HEK293 (cell line): ENCODE data around the gene XNDC1N.
A peak's percentile ranks its signal among the peaks of the same experiment; 100 is the strongest.

Source experiments
- SCRT2 ChIP-seq: fragments of 450-650 bp; formaldehyde crosslinking; IDR thresholded peaks from 2 replicates; pipeline ENCODE4 v1.5.1; 2016; ENCODE audit warnings: missing biosample characterization, missing genetic modification characterization
- SP7 ChIP-seq: fragments of 450-650 bp; formaldehyde crosslinking; IDR thresholded peaks from 2 replicates; pipeline ENCODE4 v1.5.1; 2016; ENCODE audit warnings: missing biosample characterization, missing genetic modification characterization
- ZBTB48 ChIP-seq: fragments of 450-650 bp; formaldehyde crosslinking; IDR thresholded peaks from 2 replicates; pipeline ENCODE4 v1.5.1; 2016; ENCODE audit warnings: missing biosample characterization, missing genetic modification characterization
- ZNF76 ChIP-seq: fragments of 450-650 bp; formaldehyde crosslinking; IDR thresholded peaks from 2 replicates; pipeline ENCODE4; 2016; ENCODE audit warnings: low read depth, missing biosample characterization, missing genetic modification characterization, borderline replicate concordance
- ZSCAN23 ChIP-seq: fragments of 450-650 bp; formaldehyde crosslinking; IDR thresholded peaks from 2 replicates; pipeline ENCODE4 v1.5.1; 2016; ENCODE audit warnings: missing biosample characterization, missing genetic modification characterization
- TF ChIP-seq, protein P1 (sequence below): fragments of 450-650 bp; formaldehyde crosslinking; IDR thresholded peaks from 2 replicates; pipeline ENCODE4 v1.5.1; 2016; ENCODE audit warnings: missing biosample characterization, missing genetic modification characterization, borderline replicate concordance
- TF ChIP-seq, protein P2 (sequence below): fragments of 450-650 bp; formaldehyde crosslinking; optimal IDR thresholded peaks from 2 replicates; pipeline ENCODE3; 2016; ENCODE audit warnings: missing biosample characterization, mild to moderate bottlenecking, missing genetic modification characterization
- TF ChIP-seq, protein P3 (sequence below): fragments of 450-650 bp; formaldehyde crosslinking; IDR thresholded peaks from 2 replicates; pipeline ENCODE4 v1.5.1; 2017; ENCODE audit warnings: missing biosample characterization, missing genetic modification characterization
- TF ChIP-seq, protein P4 (sequence below): fragments of 450-650 bp; formaldehyde crosslinking; IDR thresholded peaks from 2 replicates; pipeline ENCODE4 v1.5.1; 2016; ENCODE audit warnings: missing biosample characterization, missing genetic modification characterization
- TF ChIP-seq, protein P5 (sequence below): fragments of 450-650 bp; formaldehyde crosslinking; IDR thresholded peaks from 2 replicates; pipeline ENCODE4 v1.5.1; 2017; ENCODE audit warnings: missing biosample characterization, missing genetic modification characterization

Gene XNDC1N

DNA sequence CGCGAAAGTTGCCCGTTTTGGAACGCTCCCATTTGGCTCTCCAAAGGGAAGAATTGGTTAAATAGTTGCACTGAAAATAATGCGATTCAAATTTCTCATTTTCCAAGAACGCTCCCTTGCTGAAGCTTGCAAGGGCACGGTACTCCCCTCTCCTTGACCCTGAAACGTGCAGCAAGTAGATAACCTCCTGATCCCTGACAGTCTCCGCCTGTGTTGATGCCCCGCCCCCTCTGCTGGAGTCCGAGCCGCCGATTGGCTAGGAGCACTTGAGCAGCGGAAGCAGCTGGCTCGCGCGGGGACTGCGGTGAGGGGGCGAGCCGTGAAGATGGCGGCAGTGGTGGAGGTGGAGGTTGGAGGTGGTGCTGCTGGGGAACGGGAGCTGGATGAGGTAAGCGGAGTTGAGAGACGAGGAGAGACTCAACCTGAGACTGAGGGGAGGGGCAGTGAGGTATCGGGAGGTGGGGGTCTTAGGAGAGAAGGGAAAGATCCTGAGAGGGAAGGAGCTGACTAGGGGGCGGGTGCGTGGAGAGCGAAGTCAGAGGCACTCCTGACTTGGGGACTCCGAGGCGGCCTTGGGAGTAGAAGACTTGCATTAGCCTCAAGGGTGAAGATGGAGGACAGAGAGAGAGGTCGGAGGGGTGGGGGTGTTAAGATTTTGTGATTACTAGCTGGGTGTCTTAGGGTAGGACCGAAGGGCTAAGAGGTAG, 496 bp upstream of the XNDC1N start, which contains the start of gene RNF121 (continued):
- TF ChIP-seq, protein P1, sequence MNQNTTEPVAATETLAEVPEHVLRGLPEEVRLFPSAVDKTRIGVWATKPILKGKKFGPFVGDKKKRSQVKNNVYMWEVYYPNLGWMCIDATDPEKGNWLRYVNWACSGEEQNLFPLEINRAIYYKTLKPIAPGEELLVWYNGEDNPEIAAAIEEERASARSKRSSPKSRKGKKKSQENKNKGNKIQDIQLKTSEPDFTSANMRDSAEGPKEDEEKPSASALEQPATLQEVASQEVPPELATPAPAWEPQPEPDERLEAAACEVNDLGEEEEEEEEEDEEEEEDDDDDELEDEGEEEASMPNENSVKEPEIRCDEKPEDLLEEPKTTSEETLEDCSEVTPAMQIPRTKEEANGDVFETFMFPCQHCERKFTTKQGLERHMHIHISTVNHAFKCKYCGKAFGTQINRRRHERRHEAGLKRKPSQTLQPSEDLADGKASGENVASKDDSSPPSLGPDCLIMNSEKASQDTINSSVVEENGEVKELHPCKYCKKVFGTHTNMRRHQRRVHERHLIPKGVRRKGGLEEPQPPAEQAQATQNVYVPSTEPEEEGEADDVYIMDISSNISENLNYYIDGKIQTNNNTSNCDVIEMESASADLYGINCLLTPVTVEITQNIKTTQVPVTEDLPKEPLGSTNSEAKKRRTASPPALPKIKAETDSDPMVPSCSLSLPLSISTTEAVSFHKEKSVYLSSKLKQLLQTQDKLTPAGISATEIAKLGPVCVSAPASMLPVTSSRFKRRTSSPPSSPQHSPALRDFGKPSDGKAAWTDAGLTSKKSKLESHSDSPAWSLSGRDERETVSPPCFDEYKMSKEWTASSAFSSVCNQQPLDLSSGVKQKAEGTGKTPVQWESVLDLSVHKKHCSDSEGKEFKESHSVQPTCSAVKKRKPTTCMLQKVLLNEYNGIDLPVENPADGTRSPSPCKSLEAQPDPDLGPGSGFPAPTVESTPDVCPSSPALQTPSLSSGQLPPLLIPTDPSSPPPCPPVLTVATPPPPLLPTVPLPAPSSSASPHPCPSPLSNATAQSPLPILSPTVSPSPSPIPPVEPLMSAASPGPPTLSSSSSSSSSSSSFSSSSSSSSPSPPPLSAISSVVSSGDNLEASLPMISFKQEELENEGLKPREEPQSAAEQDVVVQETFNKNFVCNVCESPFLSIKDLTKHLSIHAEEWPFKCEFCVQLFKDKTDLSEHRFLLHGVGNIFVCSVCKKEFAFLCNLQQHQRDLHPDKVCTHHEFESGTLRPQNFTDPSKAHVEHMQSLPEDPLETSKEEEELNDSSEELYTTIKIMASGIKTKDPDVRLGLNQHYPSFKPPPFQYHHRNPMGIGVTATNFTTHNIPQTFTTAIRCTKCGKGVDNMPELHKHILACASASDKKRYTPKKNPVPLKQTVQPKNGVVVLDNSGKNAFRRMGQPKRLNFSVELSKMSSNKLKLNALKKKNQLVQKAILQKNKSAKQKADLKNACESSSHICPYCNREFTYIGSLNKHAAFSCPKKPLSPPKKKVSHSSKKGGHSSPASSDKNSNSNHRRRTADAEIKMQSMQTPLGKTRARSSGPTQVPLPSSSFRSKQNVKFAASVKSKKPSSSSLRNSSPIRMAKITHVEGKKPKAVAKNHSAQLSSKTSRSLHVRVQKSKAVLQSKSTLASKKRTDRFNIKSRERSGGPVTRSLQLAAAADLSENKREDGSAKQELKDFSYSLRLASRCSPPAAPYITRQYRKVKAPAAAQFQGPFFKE (tag by site-specific recombination): peak; percentile 55; the same call in 1 of the 2 replicates
- peak; percentile 80 for TF ChIP-seq SCRT2 (tag by site-specific recombination)
- TF ChIP-seq, protein P2, sequence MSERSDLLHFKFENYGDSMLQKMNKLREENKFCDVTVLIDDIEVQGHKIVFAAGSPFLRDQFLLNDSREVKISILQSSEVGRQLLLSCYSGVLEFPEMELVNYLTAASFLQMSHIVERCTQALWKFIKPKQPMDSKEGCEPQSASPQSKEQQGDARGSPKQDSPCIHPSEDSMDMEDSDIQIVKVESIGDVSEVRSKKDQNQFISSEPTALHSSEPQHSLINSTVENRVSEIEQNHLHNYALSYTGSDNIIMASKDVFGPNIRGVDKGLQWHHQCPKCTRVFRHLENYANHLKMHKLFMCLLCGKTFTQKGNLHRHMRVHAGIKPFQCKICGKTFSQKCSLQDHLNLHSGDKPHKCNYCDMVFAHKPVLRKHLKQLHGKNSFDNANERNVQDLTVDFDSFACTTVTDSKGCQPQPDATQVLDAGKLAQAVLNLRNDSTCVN: peak; percentile 82
- TF ChIP-seq ZNF76 (tag by site-specific recombination): 0 out of 2 replicates have a peak, but pooled peaks have one; percentile 23
- TF ChIP-seq, protein P3, sequence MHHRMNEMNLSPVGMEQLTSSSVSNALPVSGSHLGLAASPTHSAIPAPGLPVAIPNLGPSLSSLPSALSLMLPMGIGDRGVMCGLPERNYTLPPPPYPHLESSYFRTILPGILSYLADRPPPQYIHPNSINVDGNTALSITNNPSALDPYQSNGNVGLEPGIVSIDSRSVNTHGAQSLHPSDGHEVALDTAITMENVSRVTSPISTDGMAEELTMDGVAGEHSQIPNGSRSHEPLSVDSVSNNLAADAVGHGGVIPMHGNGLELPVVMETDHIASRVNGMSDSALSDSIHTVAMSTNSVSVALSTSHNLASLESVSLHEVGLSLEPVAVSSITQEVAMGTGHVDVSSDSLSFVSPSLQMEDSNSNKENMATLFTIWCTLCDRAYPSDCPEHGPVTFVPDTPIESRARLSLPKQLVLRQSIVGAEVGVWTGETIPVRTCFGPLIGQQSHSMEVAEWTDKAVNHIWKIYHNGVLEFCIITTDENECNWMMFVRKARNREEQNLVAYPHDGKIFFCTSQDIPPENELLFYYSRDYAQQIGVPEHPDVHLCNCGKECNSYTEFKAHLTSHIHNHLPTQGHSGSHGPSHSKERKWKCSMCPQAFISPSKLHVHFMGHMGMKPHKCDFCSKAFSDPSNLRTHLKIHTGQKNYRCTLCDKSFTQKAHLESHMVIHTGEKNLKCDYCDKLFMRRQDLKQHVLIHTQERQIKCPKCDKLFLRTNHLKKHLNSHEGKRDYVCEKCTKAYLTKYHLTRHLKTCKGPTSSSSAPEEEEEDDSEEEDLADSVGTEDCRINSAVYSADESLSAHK (tag by site-specific recombination): 0 out of 2 replicates have a peak, but pooled peaks have one; percentile 25
- TF ChIP-seq, protein P4, sequence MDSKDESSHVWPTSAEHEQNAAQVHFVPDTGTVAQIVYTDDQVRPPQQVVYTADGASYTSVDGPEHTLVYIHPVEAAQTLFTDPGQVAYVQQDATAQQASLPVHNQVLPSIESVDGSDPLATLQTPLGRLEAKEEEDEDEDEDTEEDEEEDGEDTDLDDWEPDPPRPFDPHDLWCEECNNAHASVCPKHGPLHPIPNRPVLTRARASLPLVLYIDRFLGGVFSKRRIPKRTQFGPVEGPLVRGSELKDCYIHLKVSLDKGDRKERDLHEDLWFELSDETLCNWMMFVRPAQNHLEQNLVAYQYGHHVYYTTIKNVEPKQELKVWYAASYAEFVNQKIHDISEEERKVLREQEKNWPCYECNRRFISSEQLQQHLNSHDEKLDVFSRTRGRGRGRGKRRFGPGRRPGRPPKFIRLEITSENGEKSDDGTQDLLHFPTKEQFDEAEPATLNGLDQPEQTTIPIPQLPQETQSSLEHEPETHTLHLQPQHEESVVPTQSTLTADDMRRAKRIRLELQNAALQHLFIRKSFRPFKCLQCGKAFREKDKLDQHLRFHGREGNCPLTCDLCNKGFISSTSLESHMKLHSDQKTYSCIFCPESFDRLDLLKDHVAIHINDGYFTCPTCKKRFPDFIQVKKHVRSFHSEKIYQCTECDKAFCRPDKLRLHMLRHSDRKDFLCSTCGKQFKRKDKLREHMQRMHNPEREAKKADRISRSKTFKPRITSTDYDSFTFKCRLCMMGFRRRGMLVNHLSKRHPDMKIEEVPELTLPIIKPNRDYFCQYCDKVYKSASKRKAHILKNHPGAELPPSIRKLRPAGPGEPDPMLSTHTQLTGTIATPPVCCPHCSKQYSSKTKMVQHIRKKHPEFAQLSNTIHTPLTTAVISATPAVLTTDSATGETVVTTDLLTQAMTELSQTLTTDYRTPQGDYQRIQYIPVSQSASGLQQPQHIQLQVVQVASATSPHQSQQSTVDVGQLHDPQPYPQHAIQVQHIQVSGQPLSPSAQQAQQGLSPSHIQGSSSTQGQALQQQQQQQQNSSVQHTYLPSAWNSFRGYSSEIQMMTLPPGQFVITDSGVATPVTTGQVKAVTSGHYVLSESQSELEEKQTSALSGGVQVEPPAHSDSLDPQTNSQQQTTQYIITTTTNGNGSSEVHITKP (tag by site-specific recombination): peak; percentile 60
- TF ChIP-seq ZSCAN23: no peak
- TF ChIP-seq SP7 (tag by site-specific recombination): 0 out of 2 replicates have a peak, but pooled peaks have one; percentile 49
- peak; percentile 100 for TF ChIP-seq ZBTB48 (tag by site-specific recombination)
- TF ChIP-seq, protein P5, sequence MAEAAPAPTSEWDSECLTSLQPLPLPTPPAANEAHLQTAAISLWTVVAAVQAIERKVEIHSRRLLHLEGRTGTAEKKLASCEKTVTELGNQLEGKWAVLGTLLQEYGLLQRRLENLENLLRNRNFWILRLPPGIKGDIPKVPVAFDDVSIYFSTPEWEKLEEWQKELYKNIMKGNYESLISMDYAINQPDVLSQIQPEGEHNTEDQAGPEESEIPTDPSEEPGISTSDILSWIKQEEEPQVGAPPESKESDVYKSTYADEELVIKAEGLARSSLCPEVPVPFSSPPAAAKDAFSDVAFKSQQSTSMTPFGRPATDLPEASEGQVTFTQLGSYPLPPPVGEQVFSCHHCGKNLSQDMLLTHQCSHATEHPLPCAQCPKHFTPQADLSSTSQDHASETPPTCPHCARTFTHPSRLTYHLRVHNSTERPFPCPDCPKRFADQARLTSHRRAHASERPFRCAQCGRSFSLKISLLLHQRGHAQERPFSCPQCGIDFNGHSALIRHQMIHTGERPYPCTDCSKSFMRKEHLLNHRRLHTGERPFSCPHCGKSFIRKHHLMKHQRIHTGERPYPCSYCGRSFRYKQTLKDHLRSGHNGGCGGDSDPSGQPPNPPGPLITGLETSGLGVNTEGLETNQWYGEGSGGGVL (tag by site-specific recombination): peak; percentile 95
- TF ChIP-seq, all 188 proteins: peak for 43
